Sigmoid colon (tissue), 4 donors: Measurements from ENCODE around the gene TNIK.

Experiments used
- CTCF ChIP-seq, 4 experiments: fragments of 450-650 bp in 3 of 4; fragments of 200-600 bp in 1 of 4; IDR thresholded peaks; one replicate each; pipeline ENCODE4 v1.5.1; 2016 to 2019; ENCODE audit warnings: antibody characterized with exemption in 4 of 4, mild to moderate bottlenecking in 3 of 4, moderate library complexity in 2 of 4
- POLR2A ChIP-seq, 2 donors: fragments of 450-650 bp; IDR thresholded peaks; one replicate each; pipeline ENCODE4 v1.6.1; 2016; ENCODE audit warnings: antibody characterized with exemption in 2 of 2, mild to moderate bottlenecking in 2 of 2, moderate library complexity in 2 of 2
- POLR2AphosphoS5 ChIP-seq, 4 donors: sonication (generic); formaldehyde crosslinking; IDR thresholded peaks; one replicate each; pipeline ENCODE4 v1.6.1; 2017; ENCODE audit warnings: antibody characterized with exemption in 4 of 4

GRCh38 chr3:171347301-171348039 is 112.7 kb downstream of the TNIK start:
- TF ChIP-seq CTCF (IDR thresholded peaks at IDR 0.05) (no peak), POLR2A (IDR thresholded peaks at IDR 0.05) (no peak), POLR2AphosphoS5 (IDR thresholded peaks at IDR 0.05) (no peak)
